ENCODE measurements around the gene BID.

Gene BID

DNA sequence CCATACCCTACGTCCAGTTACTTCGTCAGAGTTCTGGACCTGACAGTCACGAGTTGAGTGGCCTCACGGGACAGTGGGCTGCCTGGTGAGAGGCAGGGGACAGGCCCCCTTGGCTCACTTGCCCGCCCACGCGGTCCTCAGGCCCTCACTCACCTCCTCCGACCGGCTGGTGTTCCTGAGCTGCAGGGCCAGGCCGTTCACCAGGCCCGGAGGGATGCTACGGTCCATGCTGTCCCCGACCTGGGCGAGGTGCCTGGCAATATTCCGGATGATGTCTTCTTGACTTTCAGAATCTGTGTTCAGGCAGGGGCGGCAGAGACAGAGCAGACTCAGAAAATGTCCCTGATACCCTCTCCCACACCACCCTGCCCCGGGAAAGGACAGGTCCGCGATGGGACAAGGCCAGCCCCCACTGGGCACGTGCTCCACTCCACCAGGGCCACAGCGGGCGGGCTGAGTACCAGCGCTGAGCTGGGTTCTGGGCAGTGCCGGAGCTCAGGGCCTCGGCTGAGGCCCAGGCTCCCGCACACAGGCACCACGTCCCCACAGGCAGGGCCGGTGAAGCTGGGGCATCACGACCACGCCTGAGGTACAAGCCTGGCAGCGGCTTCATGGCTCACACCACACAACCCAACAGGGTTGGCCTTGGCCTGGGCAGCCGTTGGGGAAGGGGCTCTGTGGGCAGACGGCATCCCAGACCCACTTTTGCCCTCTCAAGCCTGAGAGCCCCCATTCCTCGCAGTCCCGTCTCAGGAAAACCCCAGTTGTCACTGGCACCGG lies 34.9 kb downstream of the BID start:
- TF ChIP-seq, protein P1, sequence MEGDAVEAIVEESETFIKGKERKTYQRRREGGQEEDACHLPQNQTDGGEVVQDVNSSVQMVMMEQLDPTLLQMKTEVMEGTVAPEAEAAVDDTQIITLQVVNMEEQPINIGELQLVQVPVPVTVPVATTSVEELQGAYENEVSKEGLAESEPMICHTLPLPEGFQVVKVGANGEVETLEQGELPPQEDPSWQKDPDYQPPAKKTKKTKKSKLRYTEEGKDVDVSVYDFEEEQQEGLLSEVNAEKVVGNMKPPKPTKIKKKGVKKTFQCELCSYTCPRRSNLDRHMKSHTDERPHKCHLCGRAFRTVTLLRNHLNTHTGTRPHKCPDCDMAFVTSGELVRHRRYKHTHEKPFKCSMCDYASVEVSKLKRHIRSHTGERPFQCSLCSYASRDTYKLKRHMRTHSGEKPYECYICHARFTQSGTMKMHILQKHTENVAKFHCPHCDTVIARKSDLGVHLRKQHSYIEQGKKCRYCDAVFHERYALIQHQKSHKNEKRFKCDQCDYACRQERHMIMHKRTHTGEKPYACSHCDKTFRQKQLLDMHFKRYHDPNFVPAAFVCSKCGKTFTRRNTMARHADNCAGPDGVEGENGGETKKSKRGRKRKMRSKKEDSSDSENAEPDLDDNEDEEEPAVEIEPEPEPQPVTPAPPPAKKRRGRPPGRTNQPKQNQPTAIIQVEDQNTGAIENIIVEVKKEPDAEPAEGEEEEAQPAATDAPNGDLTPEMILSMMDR (IDR thresholded peaks at IDR 0.05): no peak

DNA sequence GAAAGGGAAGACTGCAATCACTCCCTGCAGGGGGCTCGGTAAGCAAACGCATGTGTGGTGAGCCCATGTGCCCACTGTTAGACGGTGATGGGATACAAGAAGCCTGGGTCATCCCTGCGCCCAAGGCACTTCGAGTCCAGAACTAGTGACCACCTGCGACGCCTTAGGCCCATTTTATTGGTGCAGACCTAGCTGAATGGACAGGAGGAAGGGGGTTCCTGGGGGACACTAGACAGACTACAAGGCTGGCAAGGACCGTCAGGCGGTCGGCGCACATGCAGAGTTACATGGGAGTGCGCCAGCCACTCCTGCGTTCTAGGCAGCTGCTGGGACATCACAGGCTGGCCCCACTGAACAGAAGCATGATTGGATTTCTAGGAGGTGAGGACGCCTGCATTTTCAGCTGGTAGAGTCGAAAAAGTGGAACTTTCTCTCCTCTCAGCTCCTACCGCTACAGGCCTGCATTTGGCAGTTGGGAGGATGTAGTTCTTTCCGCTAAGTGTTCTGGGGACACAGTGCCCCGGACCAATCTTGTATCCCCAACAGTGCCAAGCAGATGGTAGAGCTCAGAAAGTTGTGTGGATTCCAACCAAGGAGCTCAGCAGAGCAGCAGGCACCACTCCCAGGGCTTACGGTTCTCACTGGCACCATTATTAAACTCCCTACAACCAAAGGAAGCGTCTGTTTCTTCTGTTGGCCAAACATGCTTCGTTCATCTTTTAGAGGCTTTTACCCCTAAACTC lies 35.7 kb downstream of the BID start:
- TF ChIP-seq, protein P1 (IDR thresholded peaks at IDR 0.05): no peak

DNA sequence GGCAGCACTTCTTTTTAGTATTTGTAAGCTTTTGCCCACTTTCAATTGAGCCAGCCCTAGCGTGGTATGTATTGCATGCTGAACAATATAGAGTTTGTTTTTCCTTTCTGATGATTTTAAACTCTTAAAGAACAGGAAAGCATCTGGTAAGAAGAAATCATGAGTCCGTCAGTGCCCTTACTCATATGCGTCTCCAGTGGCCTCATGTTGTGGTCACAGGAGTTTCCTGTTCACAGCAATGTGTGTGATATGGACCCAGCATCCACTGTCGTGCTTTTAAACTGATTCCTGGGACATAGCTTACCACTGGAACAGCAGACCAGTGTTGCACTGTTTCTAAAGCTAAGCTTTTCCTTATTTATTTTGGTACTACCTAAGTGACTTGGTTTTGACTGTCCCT lies 40.1 kb downstream of the BID start:
- TF ChIP-seq, protein P1 (IDR thresholded peaks at IDR 0.05): no peak

DNA sequence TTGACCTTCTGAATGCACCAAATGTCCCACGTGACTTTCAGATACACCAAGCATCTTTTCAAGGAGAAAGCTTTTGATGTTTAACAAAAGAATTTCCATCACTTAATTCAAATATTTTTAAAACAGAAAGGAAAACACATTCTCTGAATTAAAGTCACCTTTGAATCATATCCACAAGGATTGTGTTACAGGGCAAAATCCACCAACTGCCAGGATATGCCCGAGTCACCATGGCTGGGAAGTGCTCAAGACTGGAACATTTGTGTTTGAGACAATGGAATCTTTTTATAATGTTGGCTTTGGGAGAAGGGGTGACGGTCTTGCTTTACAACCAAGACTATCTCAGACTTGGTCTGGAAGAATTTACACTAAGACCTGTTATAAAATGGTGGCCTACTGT lies 40.8 kb downstream of the BID start:
- TF ChIP-seq, protein P1 (IDR thresholded peaks at IDR 0.05): no peak

DNA sequence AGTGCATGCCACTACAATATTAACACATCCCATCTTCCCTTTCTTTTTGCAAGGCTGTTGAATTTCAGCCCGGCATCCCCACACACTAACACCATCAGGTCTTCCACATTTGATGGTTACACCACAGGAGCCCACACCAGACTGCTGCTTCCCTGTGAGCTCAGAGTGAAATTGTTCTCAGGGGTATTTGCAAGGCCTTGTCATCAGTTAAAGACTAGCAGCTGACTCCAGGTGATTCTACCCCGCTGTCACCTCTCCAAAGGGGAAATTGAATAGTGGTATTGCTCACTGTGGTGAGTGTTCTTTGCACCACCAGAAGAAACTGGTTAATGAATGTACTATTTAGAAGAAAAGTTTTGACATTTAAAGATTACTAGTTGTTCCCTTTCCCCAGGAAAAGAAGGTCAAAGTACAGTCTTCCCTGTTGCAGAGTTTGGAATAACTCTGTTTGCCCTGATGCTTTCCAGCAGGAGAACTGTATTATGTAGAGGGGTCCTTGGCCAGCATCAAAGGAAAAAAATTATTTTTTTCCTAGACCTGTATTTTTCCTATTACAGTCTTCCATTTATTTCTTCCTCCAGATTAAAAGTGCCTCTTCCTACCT lies 41.9 kb downstream of the BID start:
- TF ChIP-seq, protein P1 (IDR thresholded peaks at IDR 0.05): no peak

DNA sequence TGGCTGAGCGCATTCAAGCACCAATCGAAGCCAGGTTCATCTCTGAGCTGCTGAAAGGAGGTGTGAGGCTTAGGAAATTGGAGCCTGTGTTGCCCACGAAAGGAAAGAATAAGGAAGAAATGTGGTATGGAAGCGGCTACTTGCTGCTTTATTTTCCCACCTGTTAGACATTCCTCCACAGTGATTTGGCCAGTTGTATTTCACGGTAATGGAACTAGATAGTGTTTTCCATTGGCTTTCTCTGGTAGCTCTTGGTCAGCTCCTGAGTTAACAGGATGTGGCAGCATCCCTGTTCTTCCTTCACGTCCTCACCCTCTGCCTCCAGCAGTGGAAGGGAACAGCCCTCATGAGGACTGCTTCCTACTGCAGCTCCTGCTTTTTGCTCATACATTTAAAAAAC lies 44.7 kb downstream of the BID start:
- TF ChIP-seq, protein P1 (IDR thresholded peaks at IDR 0.05): no peak

DNA sequence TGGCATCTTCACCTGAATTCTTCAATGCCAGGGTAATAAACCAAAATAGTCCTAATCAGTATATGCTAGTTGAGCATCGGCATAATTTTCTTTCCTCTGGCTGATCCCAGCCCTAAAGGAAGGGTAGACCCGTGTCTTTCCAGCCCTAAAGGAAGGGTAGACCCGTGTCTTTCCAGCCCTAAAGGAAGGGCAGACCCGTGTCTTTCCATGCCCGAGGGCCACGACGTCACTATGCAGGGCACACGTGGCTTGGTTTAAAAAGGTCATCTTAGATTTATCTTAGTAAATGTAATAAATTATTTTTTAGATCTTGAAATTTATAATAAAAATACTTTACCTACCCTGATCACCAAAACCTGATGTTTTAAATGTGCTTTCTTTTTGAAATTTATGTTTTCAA lies 45.5 kb downstream of the BID start:
- TF ChIP-seq, protein P1 (IDR thresholded peaks at IDR 0.05): no peak
